Keratinocyte (primary cell): Measurements from ENCODE around the gene EMP1. TPM values are rescaled to one million over a fixed set of nuclear protein-coding genes. Genes with fewer than 3 reads are reported as not detected.
A peak's percentile ranks its signal among the peaks of the same experiment; 100 is the strongest.

ENCODE experiments used
- DNase-seq: peaks from one replicate; pipeline ENCODE4 v3.0.0-alpha.2; 2011; ENCODE audit warnings: low read depth, missing footprints, low spot score
- FAIRE-seq: peaks from 2 replicates; lab custom pipeline; 2011; peaks lifted over from hg19 to GRCh38; lab: Jason Lieb, UNC
- H2AFZ ChIP-seq: 2 replicates; pipeline ENCODE4 v1.6.0; 2012; ENCODE audit warnings: low read length, control low read depth, inconsistent platforms; ENCODE audit not compliant: control insufficient read depth
- H3K27ac ChIP-seq: 2 replicates; pipeline ENCODE4 v1.5.1; 2011; ENCODE audit warnings: low read length; ENCODE audit not compliant: control insufficient read depth, insufficient read depth
- H3K27me3 ChIP-seq: 3 replicates; pipeline ENCODE4 v1.6.0; 2011; ENCODE audit warnings: low read length; ENCODE audit not compliant: control insufficient read depth, insufficient read depth; ENCODE audit errors: extremely low read depth
- H3K36me3 ChIP-seq, 2 experiments: 2 replicates in 1 of 2; 3 replicates in 1 of 2; pipeline ENCODE4 v1.5.1; 2011; ENCODE audit warnings: low read length in 2 of 2, mild to moderate bottlenecking in 1 of 2; ENCODE audit not compliant: control insufficient read depth in 2 of 2, insufficient read depth in 2 of 2; ENCODE audit errors: extremely low read depth in 1 of 2
- H3K4me1 ChIP-seq: 3 replicates; pipeline ENCODE4 v1.5.1; 2011; ENCODE audit warnings: low read length; ENCODE audit not compliant: control insufficient read depth, insufficient read depth; ENCODE audit errors: extremely low read depth
- H3K4me2 ChIP-seq: 3 replicates; pipeline ENCODE4 v1.6.0; 2011; ENCODE audit warnings: low read depth, low read length; ENCODE audit not compliant: control insufficient read depth, insufficient read depth; ENCODE audit errors: extremely low read depth
- H3K4me3 ChIP-seq, 3 experiments: fragments of 200-600 bp in 1 of 3; sonication (generic) in 1 of 3; 2 replicates in 2 of 3; 3 replicates in 1 of 3; pipeline ENCODE4 v1.5.1; 2011 to 2016; ENCODE audit warnings: low read length in 3 of 3, mild to moderate bottlenecking in 3 of 3, control low read depth in 2 of 3, inconsistent platforms in 1 of 3, low read depth in 1 of 3, mixed read lengths in 1 of 3, mixed run types in 1 of 3, moderate library complexity in 1 of 3; ENCODE audit not compliant: control insufficient read depth in 2 of 3, insufficient read depth in 2 of 3; ENCODE audit errors: extremely low read depth in 1 of 3
- H3K79me2 ChIP-seq: 2 replicates; pipeline ENCODE4 v1.6.0; 2012; ENCODE audit warnings: low read length; ENCODE audit not compliant: control insufficient read depth, insufficient read depth
- H3K9ac ChIP-seq: 3 replicates; pipeline ENCODE4 v1.6.0; 2011; ENCODE audit warnings: low read length; ENCODE audit not compliant: control insufficient read depth, insufficient read depth; ENCODE audit errors: extremely low read depth
- H3K9me1 ChIP-seq: 3 replicates; pipeline ENCODE4 v1.6.0; 2011; ENCODE audit warnings: low read length; ENCODE audit not compliant: control insufficient read depth, insufficient read depth; ENCODE audit errors: extremely low read depth
- H3K9me3 ChIP-seq: 2 replicates; pipeline ENCODE4 v1.5.1; 2012; ENCODE audit warnings: low read depth, low read length; ENCODE audit not compliant: control insufficient read depth
- H4K20me1 ChIP-seq: 3 replicates; pipeline ENCODE4 v1.6.0; 2011; ENCODE audit warnings: low read length; ENCODE audit not compliant: control insufficient read depth, insufficient read depth; ENCODE audit errors: extremely low read depth
- EZH2 ChIP-seq: IDR thresholded peaks from one replicate; pipeline ENCODE4 v1.6.1; 2012; ENCODE audit warnings: inconsistent platforms, mild to moderate bottlenecking, low read length, moderate library complexity
- dilution Hi-C: fragments of 300-500 bp; cut with MboI; formaldehyde crosslinking; loops from one replicate; pipeline ENCODE4 v1.7.0; 2020; ENCODE audit warnings: low sequenced_read_pairs; ENCODE audit not compliant: extremely low pct_ligation_motif_present
- polyA plus RNA-seq, 5 experiments: library from polyadenylated mRNA; depleted of rRNA in 3 of 5; stranded (reverse) in 3 of 5; stranded (forward) in 1 of 5; unstranded in 1 of 5; fragments of >200 nt; gene quantifications; 1 replicate in 1 of 5; 2 replicates in 3 of 5; 3 replicates in 1 of 5; pipeline versions ENCODE4 v1.2.1 to v1.2.3, GENCODE V29; 2011 to 2012; ENCODE audit warnings: missing spikeins in 2 of 5, low read depth in 1 of 5, low replicate concordance in 1 of 5
- TF ChIP-seq, protein P1 (sequence below), 3 experiments: IDR thresholded peaks in 1 of 3; conservative IDR thresholded peaks in 1 of 3; optimal IDR thresholded peaks in 1 of 3; 2 replicates in 2 of 3; 3 replicates in 1 of 3; pipeline versions ENCODE3 to v1.5.1; 2011; ENCODE audit warnings: low read length in 3 of 3, mild to moderate bottlenecking in 3 of 3, moderate library complexity in 2 of 3, control low read depth in 1 of 3, inconsistent platforms in 1 of 3; ENCODE audit not compliant: insufficient read depth in 2 of 3; ENCODE audit errors: extremely low read depth in 1 of 3

Gene EMP1
- polyA plus RNA-seq, 1 donor (not counting 4 experiments of a cell fraction or from before 2014, with no cell fraction given), result 583 TPM

- no peak overlapping the region for H2AFZ ChIP-seq
- peak overlapping the region; percentile 99 for H3K27ac ChIP-seq
- no peaks in the 10 kb centered on the region for H3K27me3 ChIP-seq
- peak overlapping the region; percentile 84 for H3K4me2 ChIP-seq
- H3K36me3 ChIP-seq, result peaks cover 7 to 29% of the 10 kb centered on the region in 2 experiments
- H3K79me2 ChIP-seq, result peaks cover 73% of the 10 kb centered on the region
- TF ChIP-seq, protein P1, sequence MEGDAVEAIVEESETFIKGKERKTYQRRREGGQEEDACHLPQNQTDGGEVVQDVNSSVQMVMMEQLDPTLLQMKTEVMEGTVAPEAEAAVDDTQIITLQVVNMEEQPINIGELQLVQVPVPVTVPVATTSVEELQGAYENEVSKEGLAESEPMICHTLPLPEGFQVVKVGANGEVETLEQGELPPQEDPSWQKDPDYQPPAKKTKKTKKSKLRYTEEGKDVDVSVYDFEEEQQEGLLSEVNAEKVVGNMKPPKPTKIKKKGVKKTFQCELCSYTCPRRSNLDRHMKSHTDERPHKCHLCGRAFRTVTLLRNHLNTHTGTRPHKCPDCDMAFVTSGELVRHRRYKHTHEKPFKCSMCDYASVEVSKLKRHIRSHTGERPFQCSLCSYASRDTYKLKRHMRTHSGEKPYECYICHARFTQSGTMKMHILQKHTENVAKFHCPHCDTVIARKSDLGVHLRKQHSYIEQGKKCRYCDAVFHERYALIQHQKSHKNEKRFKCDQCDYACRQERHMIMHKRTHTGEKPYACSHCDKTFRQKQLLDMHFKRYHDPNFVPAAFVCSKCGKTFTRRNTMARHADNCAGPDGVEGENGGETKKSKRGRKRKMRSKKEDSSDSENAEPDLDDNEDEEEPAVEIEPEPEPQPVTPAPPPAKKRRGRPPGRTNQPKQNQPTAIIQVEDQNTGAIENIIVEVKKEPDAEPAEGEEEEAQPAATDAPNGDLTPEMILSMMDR (optimal IDR thresholded peaks at IDR 0.05 in 1 of 3, IDR thresholded peaks at IDR 0.05 in 1 of 3, conservative IDR thresholded peaks at IDR 0.05 in 1 of 3; ENCODE audit: extremely low read depth in 1 of 3, insufficient read depth in 2 of 3, low read length in 3 of 3), result no peak
- TF ChIP-seq EZH2, result no peak
- H3K9me3 ChIP-seq, result no peaks in the 10 kb centered on the region
- DNase-seq (no peak), FAIRE-seq (peak; percentile 41)
- H3K4me1 ChIP-seq, result peaks cover 73% of the 10 kb centered on the region
- H3K4me3 ChIP-seq, result peak overlapping the region; percentile 61 to 98 (median 96)
- no peaks in the 10 kb centered on the region for H4K20me1 ChIP-seq
- dilution Hi-C loops, result no loop called here
- H3K9me1 ChIP-seq, result peaks cover 2% of the 10 kb centered on the region
- H3K9ac ChIP-seq, result peak overlapping the region; percentile 98
Measured at GRCh38 chr12:13198876-13199275, 2.4 kb downstream of the EMP1 start.

DNA sequence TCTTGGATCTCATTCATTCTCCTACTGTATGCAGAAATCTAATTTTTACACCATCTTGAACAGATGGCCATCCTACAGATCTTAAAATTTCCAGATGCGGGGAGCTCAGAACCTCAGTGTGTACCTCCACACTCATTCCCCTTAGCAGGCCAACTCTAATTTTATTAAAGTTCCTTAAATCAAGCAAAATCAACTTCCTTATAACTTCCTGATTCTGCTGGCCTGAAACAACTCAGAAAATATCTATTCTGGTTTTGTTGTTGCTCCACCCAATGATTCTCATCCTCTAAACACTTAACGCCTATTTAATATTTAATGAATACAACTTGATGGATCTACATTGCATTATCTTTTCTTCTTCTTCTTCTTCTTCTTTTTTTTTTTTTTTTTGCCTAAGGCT, 3.1 kb downstream of the EMP1 start:
- H3K4me1 ChIP-seq, result peaks cover 73% of the 10 kb centered on the region
- H2AFZ ChIP-seq, result no peak overlapping the region
- TF ChIP-seq, protein P1 (optimal IDR thresholded peaks at IDR 0.05 in 1 of 3, IDR thresholded peaks at IDR 0.05 in 1 of 3, conservative IDR thresholded peaks at IDR 0.05 in 1 of 3; ENCODE audit: extremely low read depth in 1 of 3, insufficient read depth in 2 of 3, low read length in 3 of 3), result no peak
- TF ChIP-seq EZH2, result no peak
- no peaks in the 10 kb centered on the region for H4K20me1 ChIP-seq
- peaks cover 7 to 37% of the 10 kb centered on the region in 2 experiments for H3K36me3 ChIP-seq
- H3K79me2 ChIP-seq, result peaks cover 80% of the 10 kb centered on the region
- H3K4me3 ChIP-seq, result peak overlapping the region; percentile 61 to 98 (median 96)
- dilution Hi-C loops, result no loop called here
- FAIRE-seq (no peak), DNase-seq (no peak)
- H3K27me3 ChIP-seq, result no peaks in the 10 kb centered on the region
- peak overlapping the region; percentile 84 for H3K4me2 ChIP-seq
- peak overlapping the region; percentile 99 for H3K27ac ChIP-seq
- H3K9me1 ChIP-seq, result peaks cover 2% of the 10 kb centered on the region
- H3K9ac ChIP-seq, result peak overlapping the region; percentile 98
- H3K9me3 ChIP-seq, result no peaks in the 10 kb centered on the region
